ENCODE results near the gene NEMP1.
"Not testable (repeated sequence)": the region's sequence is repeated elsewhere in the genome, so short reads cannot be mapped to it uniquely, and the experiment has no call there.

DNA sequence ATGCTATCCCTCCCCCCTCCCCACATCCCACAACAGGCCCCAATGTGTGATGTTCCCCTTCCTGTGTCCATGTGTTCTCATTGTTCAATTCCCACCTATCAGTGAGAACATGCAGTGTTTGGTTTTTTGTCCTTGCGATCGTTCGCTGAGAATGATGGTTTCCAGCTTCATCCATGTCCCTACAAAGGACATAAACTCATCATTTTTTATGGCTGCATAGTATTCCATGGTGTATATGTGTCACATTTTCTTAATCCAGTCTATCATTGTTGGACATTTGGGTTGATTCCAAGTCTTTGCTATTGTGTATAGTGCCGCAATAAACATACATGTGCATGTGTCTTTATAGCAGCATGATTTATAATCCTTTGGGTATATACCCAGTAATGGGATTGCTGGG lies 25.4 kb downstream of the NEMP1 start:
- TF ChIP-seq, protein P1, sequence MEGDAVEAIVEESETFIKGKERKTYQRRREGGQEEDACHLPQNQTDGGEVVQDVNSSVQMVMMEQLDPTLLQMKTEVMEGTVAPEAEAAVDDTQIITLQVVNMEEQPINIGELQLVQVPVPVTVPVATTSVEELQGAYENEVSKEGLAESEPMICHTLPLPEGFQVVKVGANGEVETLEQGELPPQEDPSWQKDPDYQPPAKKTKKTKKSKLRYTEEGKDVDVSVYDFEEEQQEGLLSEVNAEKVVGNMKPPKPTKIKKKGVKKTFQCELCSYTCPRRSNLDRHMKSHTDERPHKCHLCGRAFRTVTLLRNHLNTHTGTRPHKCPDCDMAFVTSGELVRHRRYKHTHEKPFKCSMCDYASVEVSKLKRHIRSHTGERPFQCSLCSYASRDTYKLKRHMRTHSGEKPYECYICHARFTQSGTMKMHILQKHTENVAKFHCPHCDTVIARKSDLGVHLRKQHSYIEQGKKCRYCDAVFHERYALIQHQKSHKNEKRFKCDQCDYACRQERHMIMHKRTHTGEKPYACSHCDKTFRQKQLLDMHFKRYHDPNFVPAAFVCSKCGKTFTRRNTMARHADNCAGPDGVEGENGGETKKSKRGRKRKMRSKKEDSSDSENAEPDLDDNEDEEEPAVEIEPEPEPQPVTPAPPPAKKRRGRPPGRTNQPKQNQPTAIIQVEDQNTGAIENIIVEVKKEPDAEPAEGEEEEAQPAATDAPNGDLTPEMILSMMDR (IDR thresholded peaks at IDR 0.05), result not testable (repeated sequence)
- not testable (repeated sequence) for TF ChIP-seq POLR2AphosphoS5 (IDR thresholded peaks at IDR 0.05)

Measured in transverse colon (tissue), 4 donors.